ENCODE measurements around the gene SPINK5.

The SPINK5 gene, protein sequence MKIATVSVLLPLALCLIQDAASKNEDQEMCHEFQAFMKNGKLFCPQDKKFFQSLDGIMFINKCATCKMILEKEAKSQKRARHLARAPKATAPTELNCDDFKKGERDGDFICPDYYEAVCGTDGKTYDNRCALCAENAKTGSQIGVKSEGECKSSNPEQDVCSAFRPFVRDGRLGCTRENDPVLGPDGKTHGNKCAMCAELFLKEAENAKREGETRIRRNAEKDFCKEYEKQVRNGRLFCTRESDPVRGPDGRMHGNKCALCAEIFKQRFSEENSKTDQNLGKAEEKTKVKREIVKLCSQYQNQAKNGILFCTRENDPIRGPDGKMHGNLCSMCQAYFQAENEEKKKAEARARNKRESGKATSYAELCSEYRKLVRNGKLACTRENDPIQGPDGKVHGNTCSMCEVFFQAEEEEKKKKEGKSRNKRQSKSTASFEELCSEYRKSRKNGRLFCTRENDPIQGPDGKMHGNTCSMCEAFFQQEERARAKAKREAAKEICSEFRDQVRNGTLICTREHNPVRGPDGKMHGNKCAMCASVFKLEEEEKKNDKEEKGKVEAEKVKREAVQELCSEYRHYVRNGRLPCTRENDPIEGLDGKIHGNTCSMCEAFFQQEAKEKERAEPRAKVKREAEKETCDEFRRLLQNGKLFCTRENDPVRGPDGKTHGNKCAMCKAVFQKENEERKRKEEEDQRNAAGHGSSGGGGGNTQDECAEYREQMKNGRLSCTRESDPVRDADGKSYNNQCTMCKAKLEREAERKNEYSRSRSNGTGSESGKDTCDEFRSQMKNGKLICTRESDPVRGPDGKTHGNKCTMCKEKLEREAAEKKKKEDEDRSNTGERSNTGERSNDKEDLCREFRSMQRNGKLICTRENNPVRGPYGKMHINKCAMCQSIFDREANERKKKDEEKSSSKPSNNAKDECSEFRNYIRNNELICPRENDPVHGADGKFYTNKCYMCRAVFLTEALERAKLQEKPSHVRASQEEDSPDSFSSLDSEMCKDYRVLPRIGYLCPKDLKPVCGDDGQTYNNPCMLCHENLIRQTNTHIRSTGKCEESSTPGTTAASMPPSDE

DNA sequence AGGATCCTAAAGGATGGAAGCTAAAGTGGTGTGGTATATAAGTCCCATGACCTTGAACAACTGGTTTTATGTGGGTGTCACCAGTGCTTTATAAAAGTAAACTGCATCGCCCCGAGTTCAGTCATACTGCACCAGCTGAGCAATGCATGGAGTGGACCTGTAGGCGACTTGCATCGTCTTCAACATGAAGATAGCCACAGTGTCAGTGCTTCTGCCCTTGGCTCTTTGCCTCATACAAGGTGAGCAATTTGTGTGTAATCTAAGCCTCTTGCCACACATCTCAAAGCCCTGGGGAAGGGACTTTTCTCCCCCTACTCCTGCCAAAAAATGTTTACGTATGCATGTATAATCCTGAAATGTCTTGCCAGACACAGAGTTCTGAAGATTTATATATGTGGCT lies at the start of gene SPINK5:
Gene SPINK5 (plus strand): TSS at position 120 of the 400 bp plus-strand sequence. CDS start 65 bp downstream, at position 185.
- Mint-ChIP-seq H3K27ac (no peak within 1 kb of the TSS), H3K27me3 (ENCODE audit: low read depth, poor library complexity) (no peaks in the 10 kb centered on the region), H3K4me1 (no peaks in the 10 kb centered on the region), H3K4me3 (no peak within 1 kb of the TSS), H3K9me3 (no peaks in the 10 kb centered on the region), H3K36me3 (ENCODE audit: low read depth) (no peaks in the 10 kb centered on the region)
- TF ChIP-seq CTCF (IDR thresholded peaks at IDR 0.05): no peak
- no peak for DNase-seq

GRCh38 chr5:148014276-148014675 lies 49.5 kb upstream of the SPINK5 start:
- Mint-ChIP-seq H3K36me3 (ENCODE audit: low read depth) (no peaks in the 10 kb centered on the region), H3K4me3 (no peak overlapping the region), H3K27ac (no peak overlapping the region), H3K4me1 (peaks cover 10% of the 10 kb centered on the region), H3K9me3 (no peaks in the 10 kb centered on the region), H3K27me3 (ENCODE audit: low read depth, poor library complexity) (no peaks in the 10 kb centered on the region)
- no peak for DNase-seq
- TF ChIP-seq CTCF (IDR thresholded peaks at IDR 0.05): no peak

GRCh38 chr5:148020257-148020988 lies 43.4 kb upstream of the SPINK5 start:
- H3K36me3 Mint-ChIP-seq (ENCODE audit: low read depth): peaks cover 5% of the 10 kb centered on the region
- no peaks in the 10 kb centered on the region for H3K4me1 Mint-ChIP-seq
- H3K27me3 Mint-ChIP-seq (ENCODE audit: low read depth, poor library complexity): no peaks in the 10 kb centered on the region
- H3K4me3 Mint-ChIP-seq: no peak overlapping the region
- H3K9me3 Mint-ChIP-seq: peaks cover 5% of the 10 kb centered on the region
- TF ChIP-seq CTCF (IDR thresholded peaks at IDR 0.05): no peak
- DNase-seq: no peak
- no peak overlapping the region for H3K27ac Mint-ChIP-seq

DNA sequence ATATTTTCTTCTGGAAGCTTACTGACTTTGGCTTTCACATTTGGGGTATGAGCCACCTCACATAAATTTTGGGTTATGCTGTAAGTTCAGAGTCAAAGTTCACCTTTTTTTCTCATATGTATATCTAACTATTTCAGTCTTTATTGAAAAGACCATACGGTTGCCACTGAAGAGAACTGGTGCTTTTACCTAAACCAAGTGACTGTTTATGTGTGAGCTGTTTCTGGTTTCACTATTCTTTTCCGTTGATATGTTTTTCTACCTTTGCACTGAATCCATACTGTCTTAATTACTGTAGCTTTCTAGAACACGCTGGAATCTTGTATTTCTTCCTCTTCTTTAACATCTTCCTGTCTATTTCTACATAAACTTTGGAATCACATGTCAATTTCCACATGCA lies 36.3 kb upstream of the SPINK5 start:
- Mint-ChIP-seq H3K9me3 (no peaks in the 10 kb centered on the region), H3K27me3 (ENCODE audit: low read depth, poor library complexity) (no peaks in the 10 kb centered on the region), H3K36me3 (ENCODE audit: low read depth) (no peaks in the 10 kb centered on the region), H3K4me1 (no peaks in the 10 kb centered on the region), H3K27ac (no peak overlapping the region), H3K4me3 (no peak overlapping the region)
- no peak for DNase-seq
- TF ChIP-seq CTCF (IDR thresholded peaks at IDR 0.05): no peak

DNA sequence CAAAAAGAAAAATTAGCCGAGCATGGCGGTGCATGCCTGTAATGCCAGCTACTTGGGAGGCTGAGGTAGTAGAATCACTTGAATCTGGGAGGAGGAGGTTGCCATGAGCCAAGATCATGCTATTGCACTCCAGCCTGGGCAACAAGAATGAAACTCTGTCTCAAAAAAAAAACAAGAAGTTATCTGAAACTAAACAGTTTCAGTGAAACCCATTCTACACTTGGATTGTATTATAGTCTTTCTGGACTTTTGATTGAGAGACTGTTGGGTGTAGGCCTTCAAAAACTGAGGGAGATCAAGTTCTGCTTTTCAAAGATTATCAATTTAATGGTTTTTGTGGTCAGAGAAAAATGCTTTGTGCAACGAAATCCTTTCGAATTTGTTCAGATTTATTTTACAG lies 34.6 kb upstream of the SPINK5 start:
- TF ChIP-seq CTCF (IDR thresholded peaks at IDR 0.05): no peak
- Mint-ChIP-seq H3K27ac (no peak overlapping the region), H3K9me3 (no peaks in the 10 kb centered on the region), H3K27me3 (ENCODE audit: low read depth, poor library complexity) (no peaks in the 10 kb centered on the region), H3K4me1 (no peaks in the 10 kb centered on the region), H3K36me3 (ENCODE audit: low read depth) (no peaks in the 10 kb centered on the region), H3K4me3 (no peak overlapping the region)
- no peak for DNase-seq
